22Rv1 (cell line): ENCODE data around the gene MYLIP.

Source experiments
- H3K27ac ChIP-seq: fragments of 450-650 bp; 2 replicates; pipeline ENCODE4 v1.5.1; 2017
- ZFX ChIP-seq: fragments of 450-650 bp; IDR thresholded peaks from 2 replicates; pipeline ENCODE4 v1.6.1; 2017; ENCODE audit warnings: antibody characterized with exemption, borderline replicate concordance
- TF ChIP-seq, protein P1 (sequence below): fragments of 450-650 bp; IDR thresholded peaks from 2 replicates; pipeline ENCODE4 v1.5.1; 2017; ENCODE audit warnings: mild to moderate bottlenecking

MYLIP gene

GRCh38 chr6:16088409-16088808 is 40.5 kb upstream of the MYLIP start:
- no peak overlapping the region for H3K27ac ChIP-seq
- TF ChIP-seq, protein P1, sequence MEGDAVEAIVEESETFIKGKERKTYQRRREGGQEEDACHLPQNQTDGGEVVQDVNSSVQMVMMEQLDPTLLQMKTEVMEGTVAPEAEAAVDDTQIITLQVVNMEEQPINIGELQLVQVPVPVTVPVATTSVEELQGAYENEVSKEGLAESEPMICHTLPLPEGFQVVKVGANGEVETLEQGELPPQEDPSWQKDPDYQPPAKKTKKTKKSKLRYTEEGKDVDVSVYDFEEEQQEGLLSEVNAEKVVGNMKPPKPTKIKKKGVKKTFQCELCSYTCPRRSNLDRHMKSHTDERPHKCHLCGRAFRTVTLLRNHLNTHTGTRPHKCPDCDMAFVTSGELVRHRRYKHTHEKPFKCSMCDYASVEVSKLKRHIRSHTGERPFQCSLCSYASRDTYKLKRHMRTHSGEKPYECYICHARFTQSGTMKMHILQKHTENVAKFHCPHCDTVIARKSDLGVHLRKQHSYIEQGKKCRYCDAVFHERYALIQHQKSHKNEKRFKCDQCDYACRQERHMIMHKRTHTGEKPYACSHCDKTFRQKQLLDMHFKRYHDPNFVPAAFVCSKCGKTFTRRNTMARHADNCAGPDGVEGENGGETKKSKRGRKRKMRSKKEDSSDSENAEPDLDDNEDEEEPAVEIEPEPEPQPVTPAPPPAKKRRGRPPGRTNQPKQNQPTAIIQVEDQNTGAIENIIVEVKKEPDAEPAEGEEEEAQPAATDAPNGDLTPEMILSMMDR: no peak
- no peak for TF ChIP-seq ZFX

GRCh38 chr6:16089232-16090062 is 39.4 kb upstream of the MYLIP start:
- H3K27ac ChIP-seq: no peak overlapping the region
- TF ChIP-seq, protein P1: no peak
- no peak for TF ChIP-seq ZFX

DNA sequence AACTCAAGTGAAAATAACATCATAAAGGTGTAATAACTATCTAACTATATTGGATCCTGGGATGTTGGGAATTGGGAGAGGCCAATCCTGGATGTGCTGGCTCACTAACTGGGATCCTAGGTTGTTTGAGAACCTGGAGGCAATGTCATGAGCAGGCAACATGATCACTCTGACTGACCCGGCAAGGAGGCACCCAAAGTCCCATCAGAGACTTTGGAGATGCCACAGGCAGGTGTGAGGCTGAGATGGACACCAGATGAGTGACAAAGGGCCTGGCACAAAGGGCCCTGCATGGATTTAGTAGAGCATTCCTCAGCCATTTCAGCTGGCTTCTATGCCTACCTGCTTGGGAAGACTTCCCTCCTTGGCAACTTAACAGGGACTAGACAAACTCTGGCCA is 38.4 kb upstream of the MYLIP start:
- H3K27ac ChIP-seq: no peak overlapping the region
- TF ChIP-seq, protein P1: no peak
- TF ChIP-seq ZFX: no peak

GRCh38 chr6:16090920-16091319 is 38.0 kb upstream of the MYLIP start:
- H3K27ac ChIP-seq: no peak overlapping the region
- TF ChIP-seq, protein P1: no peak
- no peak for TF ChIP-seq ZFX

- no peak for TF ChIP-seq ZFX
- TF ChIP-seq, protein P1: no peak
These were observed 36.7 kb upstream of the MYLIP start for GRCh38 chr6:16092140-16092539.

GRCh38 chr6:16092990-16093389 is 35.9 kb upstream of the MYLIP start:
- H3K27ac ChIP-seq: no peak overlapping the region
- no peak for TF ChIP-seq ZFX
- TF ChIP-seq, protein P1: no peak

More at GRCh38 chr6:16092140-16092539, 36.7 kb upstream of the MYLIP start:
- H3K27ac ChIP-seq: no peak overlapping the region

GRCh38 chr6:16095180-16095579 is 33.7 kb upstream of the MYLIP start:
- TF ChIP-seq, protein P1: no peak
- TF ChIP-seq ZFX: no peak
- no peak overlapping the region for H3K27ac ChIP-seq
